CD8-positive, alpha-beta memory T cell (primary cell): ENCODE measurements around the gene COL4A1. TPM values are rescaled to one million over a fixed set of nuclear protein-coding genes. Genes with fewer than 3 reads are reported as not detected.

Experiments used
- CTCF ChIA-PET: fragments of 350-600 bp; sonication (Branson Sonifier 250); formaldehyde crosslinking; loops from one replicate; lab custom pipeline; 2021; ENCODE audit warnings: antibody characterized with exemption; lab: Charles Lee
- POLR2A ChIA-PET: fragments of 350-600 bp; sonication (Branson Sonifier 250); formaldehyde crosslinking; loops from one replicate; lab custom pipeline; 2021; ENCODE audit warnings: antibody characterized with exemption; lab: Charles Lee
- DNase-seq, 5 donors: peaks; one replicate each; pipeline versions ENCODE4 v3.0.0 to v3.0.0-alpha.2; 2020 to 2022; ENCODE audit warnings: mixed read lengths in 1 of 5
- H3K27ac ChIP-seq: one replicate; pipeline ENCODE4 v1.7.0; 2013; ENCODE audit warnings: low read depth, mild to moderate bottlenecking, low read length, moderate library complexity
- H3K27me3 ChIP-seq: 2 replicates; pipeline ENCODE4 v1.7.0; 2013; ENCODE audit warnings: low read length, mild to moderate bottlenecking; ENCODE audit not compliant: insufficient read depth, poor library complexity, severe bottlenecking
- H3K36me3 ChIP-seq: 2 replicates; pipeline ENCODE4 v1.7.0; 2013; ENCODE audit warnings: mild to moderate bottlenecking, low read length, moderate library complexity; ENCODE audit not compliant: insufficient read depth
- H3K4me1 ChIP-seq: 2 replicates; pipeline ENCODE4 v1.7.0; 2013; ENCODE audit warnings: mild to moderate bottlenecking, low read length, moderate library complexity; ENCODE audit not compliant: insufficient read depth
- H3K4me3 ChIP-seq: 2 replicates; pipeline ENCODE4 v1.7.0; 2013; ENCODE audit warnings: mild to moderate bottlenecking, low read length
- H3K9me3 ChIP-seq: 2 replicates; pipeline ENCODE4 v1.7.0; 2013; ENCODE audit warnings: mild to moderate bottlenecking, low read length
- H3K27ac Mint-ChIP-seq, 8 donors: one replicate each; pipeline ENCODE4 v1.8.0; 2020 to 2021; ENCODE audit warnings: mixed read lengths in 8 of 8, mild to moderate bottlenecking in 6 of 8, inconsistent platforms in 3 of 8, moderate library complexity in 3 of 8
- H3K27me3 Mint-ChIP-seq, 2 donors: one replicate each; pipeline ENCODE4 v1.8.0; 2020 to 2021; ENCODE audit warnings: mixed read lengths in 2 of 2, mild to moderate bottlenecking in 1 of 2, moderate library complexity in 1 of 2
- H3K36me3 Mint-ChIP-seq, 3 donors: one replicate each; pipeline ENCODE4 v1.8.0; 2020 to 2021; ENCODE audit warnings: mixed read lengths in 3 of 3, inconsistent platforms in 1 of 3, mild to moderate bottlenecking in 1 of 3
- H3K4me1 Mint-ChIP-seq, 3 donors: one replicate each; pipeline ENCODE4 v1.8.0; 2020 to 2021; ENCODE audit warnings: mixed read lengths in 3 of 3, inconsistent platforms in 1 of 3, mild to moderate bottlenecking in 1 of 3
- H3K4me3 Mint-ChIP-seq, 7 donors: one replicate each; pipeline ENCODE4 v1.8.0; 2020 to 2021; ENCODE audit warnings: mixed read lengths in 7 of 7, mild to moderate bottlenecking in 6 of 7, moderate library complexity in 4 of 7, inconsistent platforms in 2 of 7
- H3K9me3 Mint-ChIP-seq, 5 donors: one replicate each; pipeline ENCODE4 v1.8.0; 2020 to 2022; ENCODE audit warnings: mixed read lengths in 5 of 5, mild to moderate bottlenecking in 3 of 5, moderate library complexity in 2 of 5, inconsistent platforms in 1 of 5
- polyA plus RNA-seq: library from polyadenylated mRNA; unstranded; fragments of 300-500 nt; fragmentation: Illumina TruSeq; gene quantifications from one replicate; pipeline ENCODE4 v1.2.3, GENCODE V29; 2021
- total RNA-seq, 2 experiments: library from RNA; stranded (reverse); gene quantifications; one replicate each; pipeline ENCODE4 v1.2.3, GENCODE V29; 2021

Gene COL4A1
- total and polyA plus RNA-seq, 3 experiments from 2014 or later: not detected

- ChIA-PET POLR2A (no interaction called here), CTCF (no interaction called here)
- Histone ChIP-seq H3K36me3 (no peaks in the 10 kb centered on the region), H3K27me3 (no peaks in the 10 kb centered on the region), H3K4me1 (no peaks in the 10 kb centered on the region), H3K27ac (no peak overlapping the region), H3K4me3 (no peak overlapping the region), H3K9me3 (no peaks in the 10 kb centered on the region)
- H3K9me3 Mint-ChIP-seq: no peaks in the 10 kb centered on the region
- H3K4me1 Mint-ChIP-seq: no peaks in the 10 kb centered on the region
- no peaks in the 10 kb centered on the region for H3K36me3 Mint-ChIP-seq
- peaks cover 1 to 34% of the 10 kb centered on the region in 2 donors for H3K27me3 Mint-ChIP-seq
- H3K4me3 Mint-ChIP-seq: no peak overlapping the region
- no peak overlapping the region for H3K27ac Mint-ChIP-seq
- DNase-seq: no peak
Observed at GRCh38 chr13:110236831-110237261, 70.1 kb downstream of the COL4A1 start.

- no peak overlapping the region for H3K4me3 ChIP-seq
- ChIA-PET CTCF (no interaction called here), POLR2A (no interaction called here)
- no peaks in the 10 kb centered on the region for H3K4me1 ChIP-seq
- H3K36me3 Mint-ChIP-seq: no peaks in the 10 kb centered on the region
- H3K27me3 ChIP-seq: no peaks in the 10 kb centered on the region
- peaks cover 1 to 37% of the 10 kb centered on the region in 2 donors for H3K27me3 Mint-ChIP-seq
- no peaks in the 10 kb centered on the region for H3K36me3 ChIP-seq
- no peak for DNase-seq
- no peaks in the 10 kb centered on the region for H3K4me1 Mint-ChIP-seq
- H3K27ac ChIP-seq: no peak overlapping the region
- H3K4me3 Mint-ChIP-seq: no peak overlapping the region
- no peak overlapping the region for H3K27ac Mint-ChIP-seq
- no peaks in the 10 kb centered on the region for H3K9me3 ChIP-seq
- H3K9me3 Mint-ChIP-seq: peaks cover 0 to 1% (median 0%) of the 10 kb centered on the region in 5 donors
Observed at GRCh38 chr13:110236431-110236830, 70.5 kb downstream of the COL4A1 start.

GRCh38 chr13:110234532-110234931 is 72.4 kb downstream of the COL4A1 start:
- H3K4me1 Mint-ChIP-seq: no peaks in the 10 kb centered on the region
- H3K4me3 Mint-ChIP-seq: no peak overlapping the region
- ChIA-PET POLR2A (no interaction called here), CTCF (interaction anchor here (1.5 kb wide), 1 partner anchor 13 kb away, joined by 5 read pairs; no protein-coding TSS in a partner anchor)
- Histone ChIP-seq H3K4me3 (no peak overlapping the region), H3K4me1 (no peaks in the 10 kb centered on the region), H3K27me3 (no peaks in the 10 kb centered on the region), H3K9me3 (no peaks in the 10 kb centered on the region), H3K36me3 (no peaks in the 10 kb centered on the region), H3K27ac (no peak overlapping the region)
- peaks cover 1 to 40% of the 10 kb centered on the region in 2 donors for H3K27me3 Mint-ChIP-seq
- H3K27ac Mint-ChIP-seq: no peak overlapping the region
- DNase-seq: no peak
- no peaks in the 10 kb centered on the region for H3K36me3 Mint-ChIP-seq
- peaks cover 0 to 2% (median 0%) of the 10 kb centered on the region in 5 donors for H3K9me3 Mint-ChIP-seq

GRCh38 chr13:110233951-110234280 is 73.0 kb downstream of the COL4A1 start:
- Mint-ChIP-seq H3K4me3 (no peak overlapping the region), H3K36me3 (no peaks in the 10 kb centered on the region), H3K27ac (no peak overlapping the region), H3K9me3 (peaks cover 0 to 2% (median 0%) of the 10 kb centered on the region in 5 donors), H3K27me3 (peaks cover 1 to 40% of the 10 kb centered on the region in 2 donors), H3K4me1 (no peaks in the 10 kb centered on the region)
- ChIA-PET POLR2A (no interaction called here), CTCF (interaction anchor here (1.5 kb wide), 1 partner anchor 12 kb away, joined by 5 read pairs; no protein-coding TSS in a partner anchor)
- H3K4me3 ChIP-seq: no peak overlapping the region
- no peaks in the 10 kb centered on the region for H3K27me3 ChIP-seq
- H3K4me1 ChIP-seq: no peaks in the 10 kb centered on the region
- no peaks in the 10 kb centered on the region for H3K9me3 ChIP-seq
- no peaks in the 10 kb centered on the region for H3K36me3 ChIP-seq
- H3K27ac ChIP-seq: no peak overlapping the region
- no peak for DNase-seq

- no peaks in the 10 kb centered on the region for H3K36me3 Mint-ChIP-seq
- Histone ChIP-seq H3K36me3 (no peaks in the 10 kb centered on the region), H3K27ac (no peak overlapping the region), H3K4me3 (no peak overlapping the region), H3K4me1 (no peaks in the 10 kb centered on the region), H3K27me3 (no peaks in the 10 kb centered on the region), H3K9me3 (no peaks in the 10 kb centered on the region)
- H3K4me1 Mint-ChIP-seq: no peaks in the 10 kb centered on the region
- POLR2A ChIA-PET: no interaction called here
- CTCF ChIA-PET: interaction anchor here (1.5 kb wide), 1 partner anchor 12 kb away, joined by 5 read pairs; no protein-coding TSS in a partner anchor
- no peak overlapping the region for H3K4me3 Mint-ChIP-seq
- H3K27me3 Mint-ChIP-seq: peaks cover 1 to 40% of the 10 kb centered on the region in 2 donors
- H3K9me3 Mint-ChIP-seq: peaks cover 0 to 4% (median 0%) of the 10 kb centered on the region in 5 donors
- DNase-seq: no peak
- no peak overlapping the region for H3K27ac Mint-ChIP-seq
Observed at GRCh38 chr13:110233181-110233950, 73.6 kb downstream of the COL4A1 start.

- Histone ChIP-seq H3K4me3 (no peak overlapping the region), H3K36me3 (no peaks in the 10 kb centered on the region), H3K9me3 (no peaks in the 10 kb centered on the region), H3K4me1 (no peaks in the 10 kb centered on the region), H3K27me3 (no peaks in the 10 kb centered on the region), H3K27ac (no peak overlapping the region)
- Mint-ChIP-seq H3K4me1 (no peaks in the 10 kb centered on the region), H3K9me3 (peaks cover 0 to 4% (median 0%) of the 10 kb centered on the region in 5 donors), H3K4me3 (no peak overlapping the region), H3K36me3 (no peaks in the 10 kb centered on the region), H3K27ac (no peak overlapping the region), H3K27me3 (peaks cover 1 to 38% of the 10 kb centered on the region in 2 donors)
- no peak for DNase-seq
- ChIA-PET CTCF (no interaction called here), POLR2A (no interaction called here)
Observed at GRCh38 chr13:110232756-110233155, 74.2 kb downstream of the COL4A1 start.

- Mint-ChIP-seq H3K36me3 (no peaks in the 10 kb centered on the region), H3K27ac (no peak overlapping the region), H3K4me3 (no peak overlapping the region), H3K9me3 (peaks cover 0 to 4% (median 0%) of the 10 kb centered on the region in 5 donors), H3K4me1 (no peaks in the 10 kb centered on the region), H3K27me3 (peaks cover 1 to 35% of the 10 kb centered on the region in 2 donors)
- ChIA-PET CTCF (no interaction called here), POLR2A (no interaction called here)
- Histone ChIP-seq H3K36me3 (no peaks in the 10 kb centered on the region), H3K4me3 (no peak overlapping the region), H3K9me3 (no peaks in the 10 kb centered on the region), H3K27me3 (no peaks in the 10 kb centered on the region), H3K27ac (no peak overlapping the region), H3K4me1 (no peaks in the 10 kb centered on the region)
- DNase-seq: no peak
Observed at GRCh38 chr13:110232142-110232541, 74.8 kb downstream of the COL4A1 start.

- Mint-ChIP-seq H3K27ac (no peak overlapping the region), H3K9me3 (peaks cover 0 to 4% (median 0%) of the 10 kb centered on the region in 5 donors), H3K4me1 (no peaks in the 10 kb centered on the region), H3K36me3 (no peaks in the 10 kb centered on the region), H3K27me3 (peaks cover 1 to 35% of the 10 kb centered on the region in 2 donors), H3K4me3 (no peak overlapping the region)
- Histone ChIP-seq H3K27me3 (no peaks in the 10 kb centered on the region), H3K9me3 (no peaks in the 10 kb centered on the region), H3K27ac (no peak overlapping the region), H3K4me3 (no peak overlapping the region), H3K4me1 (no peaks in the 10 kb centered on the region), H3K36me3 (no peaks in the 10 kb centered on the region)
- DNase-seq: no peak
- ChIA-PET POLR2A (no interaction called here), CTCF (no interaction called here)
Observed at GRCh38 chr13:110231348-110232047, 75.5 kb downstream of the COL4A1 start.
